Measurements from ENCODE around the gene ELF2.
"Not testable (repeated sequence)": the region's sequence is repeated elsewhere in the genome, so short reads cannot be mapped to it uniquely, and the experiment has no call there.

Gene ELF2

GRCh38 chr4:139184129-139184528 lies 7.1 kb upstream of the ELF2 start:
- no peak for DNase-seq

DNA sequence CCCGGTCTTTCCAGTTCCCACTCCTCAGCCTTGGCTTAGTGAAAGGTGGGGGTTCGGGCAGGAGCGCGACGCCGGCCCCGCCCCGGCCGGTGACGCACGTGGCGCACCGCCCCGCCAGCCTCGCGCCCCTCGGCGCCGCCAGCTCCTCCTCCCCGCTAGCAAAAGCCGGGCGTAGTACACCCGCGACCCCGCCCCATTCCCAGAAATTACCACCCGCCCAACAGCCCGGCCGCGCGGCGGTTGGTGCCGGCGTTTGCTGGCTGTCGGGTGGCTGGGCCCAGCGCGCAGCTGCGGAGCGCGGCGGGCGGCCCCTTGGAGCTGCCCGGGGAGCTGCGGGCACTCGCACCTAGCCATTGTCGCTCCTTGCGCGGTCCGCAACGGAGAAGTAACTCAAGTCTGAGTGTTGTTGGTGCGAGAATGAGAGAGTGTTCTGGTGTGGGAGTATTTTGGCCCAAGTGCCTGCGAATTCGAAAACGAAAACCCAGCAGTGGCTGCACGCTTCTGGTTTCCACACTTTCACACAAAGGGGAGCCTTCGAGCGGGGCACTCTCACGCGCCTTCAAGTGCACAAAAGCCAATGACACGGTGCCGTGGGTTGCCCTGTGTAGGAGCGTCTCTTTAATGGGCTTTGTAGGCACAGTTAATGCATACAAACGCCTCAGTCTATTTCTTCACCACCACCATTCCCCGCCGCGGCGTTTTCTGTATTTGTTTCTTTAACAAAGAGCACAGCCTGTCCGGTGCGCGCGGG lies 1.0 kb upstream of the ELF2 start:
- DNase-seq = peak; percentile 98

GRCh38 chr4:139176302-139177048 lies 543 bp downstream of the ELF2 start:
- DNase-seq = peak; percentile 88

DNA sequence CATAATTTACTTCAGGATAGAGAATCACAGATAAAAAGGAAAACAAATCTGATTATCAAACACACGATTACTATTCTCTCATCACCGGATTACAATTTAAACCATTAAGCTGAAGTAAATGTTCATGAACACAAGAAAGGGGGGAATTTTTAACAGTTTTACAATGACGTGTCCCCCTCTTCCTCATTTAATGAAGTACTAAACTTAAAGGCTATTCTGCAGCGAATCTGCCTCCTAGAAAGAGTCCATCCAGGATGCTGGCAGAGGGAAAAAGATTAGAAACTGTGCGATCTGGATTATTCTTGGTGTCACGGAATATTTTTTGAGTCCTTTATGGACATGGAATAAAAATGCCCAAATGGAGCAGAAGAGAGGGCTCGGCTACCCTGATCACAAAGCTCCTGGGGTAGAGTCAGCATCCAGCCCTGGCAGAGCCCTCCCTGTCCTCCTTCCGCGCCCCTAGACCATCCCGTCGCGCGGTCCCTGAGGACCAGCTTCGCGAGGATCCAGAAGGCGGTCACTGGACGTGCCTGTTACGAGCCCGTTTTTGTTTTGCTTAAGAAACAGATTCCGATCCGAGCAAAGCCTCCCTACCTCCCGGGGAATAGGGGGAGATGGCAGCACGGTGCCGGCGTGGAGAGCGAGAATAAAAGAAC lies 1.2 kb downstream of the ELF2 start:
- DNase-seq = no peak

GRCh38 chr4:139171876-139172691 lies 4.9 kb downstream of the ELF2 start:
- no peak for DNase-seq

GRCh38 chr4:139170932-139171331 lies 6.1 kb downstream of the ELF2 start:
- no peak for DNase-seq

DNA sequence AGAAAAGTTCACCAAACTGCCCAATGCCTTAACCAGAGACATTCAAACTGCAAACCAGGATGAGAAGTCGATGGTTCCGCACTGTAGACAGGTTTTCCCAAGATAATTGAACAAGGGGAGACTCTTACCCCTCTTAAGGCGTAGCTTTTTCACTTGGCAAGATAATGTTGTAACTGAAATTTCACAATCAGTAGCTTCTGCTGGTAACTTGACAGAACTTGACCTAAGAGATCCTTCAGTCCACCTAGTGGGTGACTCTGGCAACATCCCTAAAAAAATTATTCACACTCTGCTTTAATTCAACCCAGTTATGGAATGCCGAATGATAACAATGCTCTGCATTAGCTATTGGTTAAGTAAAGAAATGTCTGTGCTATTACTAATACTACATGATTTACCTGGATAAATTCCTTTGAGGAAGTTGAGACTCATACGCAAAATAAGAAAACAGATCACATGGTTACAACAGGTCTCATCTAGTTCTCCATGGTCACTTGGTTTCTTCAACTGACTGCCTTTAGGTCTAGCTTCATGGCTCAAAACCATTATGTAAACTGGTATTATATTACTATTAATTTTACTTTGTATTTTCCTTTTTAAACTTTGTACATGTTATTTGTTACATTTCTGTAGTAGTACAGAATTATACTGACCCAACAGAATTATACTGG lies 9.1 kb downstream of the ELF2 start:
- no peak for DNase-seq

DNA sequence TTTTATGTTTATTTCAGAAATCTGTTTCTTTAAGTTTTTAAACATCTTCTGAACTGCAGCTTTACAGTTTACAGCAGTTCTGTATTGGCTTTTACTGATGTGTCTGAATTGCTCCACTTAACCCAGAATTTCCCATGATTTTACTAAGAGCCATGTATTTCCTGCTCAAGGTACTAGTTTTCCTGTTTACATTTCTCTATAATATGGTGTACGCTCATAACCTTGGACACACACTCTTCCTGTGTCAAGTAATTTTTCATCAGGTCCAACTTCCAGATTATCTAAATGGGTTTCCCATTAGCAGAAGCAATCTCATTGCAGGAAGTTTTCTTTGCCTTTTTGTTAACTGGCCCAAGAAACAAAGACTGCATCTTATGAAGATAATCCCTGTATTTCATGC lies 12.3 kb downstream of the ELF2 start:
- no peak for DNase-seq

GRCh38 chr4:139163806-139164206 lies 13.2 kb downstream of the ELF2 start:
- no peak for DNase-seq

- not testable (repeated sequence) for DNase-seq
Observed at GRCh38 chr4:139157977-139158376, 19.0 kb downstream of the ELF2 start.

DNA sequence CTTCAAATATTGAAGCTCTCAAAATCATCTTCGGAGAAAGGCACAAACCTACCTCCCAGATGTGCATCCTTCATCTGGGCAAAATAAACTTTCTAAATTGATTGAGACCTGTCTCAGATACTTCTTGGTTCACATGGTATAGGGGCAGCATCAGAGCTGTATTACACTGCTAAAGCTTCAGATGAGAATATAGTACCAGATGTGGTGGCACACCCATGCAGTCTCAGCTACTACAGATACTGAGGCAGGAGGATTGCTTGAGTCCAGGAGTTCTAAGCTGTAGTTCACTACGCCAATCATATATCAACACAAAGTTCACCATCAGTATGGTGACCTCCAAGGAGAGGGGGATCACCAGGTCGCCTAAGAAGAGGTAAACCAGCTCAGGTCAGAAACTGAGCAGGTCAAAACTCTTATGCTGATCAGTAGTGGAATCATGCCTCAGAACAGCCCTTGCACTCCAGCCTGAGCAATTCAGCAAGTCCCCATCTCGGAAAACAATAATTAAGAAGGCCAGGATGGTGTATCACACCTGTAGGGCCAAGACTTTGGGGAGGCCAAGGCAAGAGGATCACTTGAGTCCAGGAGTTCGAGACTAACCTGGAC lies 22.0 kb downstream of the ELF2 start:
- no peak for DNase-seq

GRCh38 chr4:139154538-139154937 lies 22.5 kb downstream of the ELF2 start:
- DNase-seq = no peak

GRCh38 chr4:139154134-139154421 lies 22.9 kb downstream of the ELF2 start:
- DNase-seq = no peak

DNA sequence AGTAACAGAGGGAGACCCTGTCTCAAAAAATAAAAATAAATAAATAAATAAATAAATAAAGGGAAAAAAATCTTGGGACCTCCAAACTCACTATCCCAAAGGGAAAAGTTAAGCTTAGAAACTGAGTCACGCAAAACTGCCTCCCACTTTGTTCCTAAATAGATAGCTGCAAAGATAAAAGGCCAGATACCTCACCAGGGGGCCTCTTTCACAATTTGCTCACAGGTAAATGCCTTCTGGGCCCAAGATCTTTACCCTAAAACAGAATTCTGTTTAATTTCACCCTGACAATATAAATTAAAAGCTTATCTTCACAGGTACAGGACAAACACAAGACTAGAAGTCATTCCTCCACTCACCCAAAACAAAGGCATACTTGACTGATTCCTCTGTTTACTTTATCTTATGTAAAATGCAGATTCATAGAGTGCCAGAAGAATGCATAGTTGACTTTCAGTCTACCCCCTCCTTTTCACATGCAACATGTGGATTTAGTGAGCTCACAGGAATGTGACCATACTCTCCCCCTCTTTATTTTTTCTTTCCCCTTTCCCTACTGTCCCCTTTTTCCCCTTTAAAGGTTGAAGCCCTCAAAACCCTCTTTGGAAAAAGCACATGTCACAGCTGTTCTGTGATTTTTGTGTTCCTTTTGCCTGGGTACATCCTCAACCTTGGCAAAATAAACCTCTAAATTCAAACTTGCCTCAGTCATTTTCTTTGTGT lies 23.4 kb downstream of the ELF2 start:
- DNase-seq = no peak

GRCh38 chr4:139152249-139152648 lies 24.8 kb downstream of the ELF2 start:
- no peak for DNase-seq

DNA sequence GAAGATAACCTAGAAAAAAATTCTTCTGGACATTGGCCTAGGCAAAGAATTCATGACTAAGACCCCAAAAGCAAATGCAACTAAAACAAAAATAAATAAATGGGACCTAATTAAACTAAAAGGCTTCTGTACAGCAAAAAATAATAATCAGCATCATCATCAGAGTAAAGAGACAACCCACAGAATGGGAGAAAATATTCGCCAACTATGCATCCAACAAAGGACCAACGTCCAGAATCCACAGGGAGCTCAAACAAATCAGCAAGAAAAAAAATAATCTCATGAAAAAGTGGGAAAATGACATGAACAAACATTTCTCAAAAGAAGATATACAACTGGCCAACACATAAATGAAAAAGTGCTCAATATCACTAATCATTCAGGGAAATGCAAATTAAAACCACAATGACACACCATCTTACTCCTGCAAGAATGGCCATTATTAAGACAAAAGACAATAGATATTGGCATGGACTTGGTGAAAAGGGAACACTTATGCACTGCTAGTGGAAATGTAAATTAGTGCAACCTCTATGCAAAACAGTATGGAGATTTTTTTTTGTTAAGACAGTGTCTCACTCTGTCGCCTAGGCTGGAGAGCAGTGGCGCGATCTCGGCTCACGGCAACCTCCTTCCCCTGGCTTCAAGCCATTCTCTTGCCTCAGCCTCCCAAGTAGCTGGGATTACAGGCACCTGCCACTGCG lies 29.9 kb downstream of the ELF2 start:
- DNase-seq = no peak

- DNase-seq = no peak
Observed at GRCh38 chr4:139145552-139145932, 31.5 kb downstream of the ELF2 start.

DNA sequence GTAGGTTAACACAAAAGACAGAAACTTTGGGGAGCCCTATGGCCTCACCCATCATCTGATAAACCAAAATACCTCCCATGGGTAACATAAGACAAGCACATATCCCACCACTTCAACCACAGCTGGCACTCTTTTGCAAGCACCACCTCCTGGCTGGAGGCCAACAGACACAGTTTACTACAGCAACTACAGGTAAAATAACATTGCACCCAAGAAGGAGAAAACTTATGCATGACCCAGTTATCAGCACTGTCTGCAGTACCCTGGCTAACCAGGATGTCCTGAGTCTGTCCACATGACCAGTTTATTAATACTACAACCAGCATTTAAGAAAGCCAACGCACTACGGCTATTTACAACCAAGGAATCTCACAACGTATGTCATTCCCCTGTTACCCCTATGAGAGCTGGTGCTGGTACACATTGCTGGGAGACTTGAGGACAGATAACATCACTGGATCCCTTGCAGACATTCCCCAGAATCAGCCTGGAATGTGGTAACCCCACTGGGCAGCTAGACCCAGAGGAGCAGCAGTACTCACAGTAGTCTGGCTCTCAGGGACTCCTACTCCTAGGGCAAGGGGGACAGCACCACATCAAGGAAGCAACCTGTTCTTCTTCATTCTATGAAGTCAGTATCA lies 32.0 kb downstream of the ELF2 start:
- DNase-seq = no peak

GRCh38 chr4:139144161-139144859 lies 32.7 kb downstream of the ELF2 start:
- DNase-seq = peak; percentile 23

DNA sequence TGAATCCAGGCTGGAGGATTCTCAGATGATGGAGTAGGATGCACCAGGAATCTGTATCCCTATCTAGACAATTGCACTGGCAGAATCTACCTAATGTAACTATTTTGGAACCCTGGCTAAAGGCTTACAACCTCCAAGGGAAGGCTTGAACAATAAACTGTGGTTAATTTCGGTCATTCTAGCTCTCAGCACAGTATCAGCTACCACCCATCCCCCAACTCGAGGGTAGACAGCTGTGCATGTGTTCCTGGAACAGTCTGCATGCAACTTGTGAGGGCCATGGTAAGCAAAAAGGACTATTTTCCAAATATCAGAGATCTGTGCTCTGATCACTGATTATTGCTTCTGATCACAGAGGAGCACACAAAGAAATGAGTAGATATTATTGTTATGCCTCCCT lies 34.0 kb downstream of the ELF2 start:
- peak; percentile 21 for DNase-seq
